IMR-90 (cell line): ENCODE data around the gene CTNNA2. TPM values are rescaled to one million over a fixed set of nuclear protein-coding genes. Genes with fewer than 3 reads are reported as not detected.

ENCODE experiments used
- ATAC-seq: fragments of 200-7000 bp; cut with Tn5 transposase; 2 replicates; pipeline ENCODE4 v1.9.1; 2020; ENCODE audit warnings: low read depth, mild to moderate bottlenecking, moderate library complexity
- BruUV-seq: library from RNA; stranded (reverse); fragments of 400-500 nt; replicated peaks from 2 replicates; lab custom pipeline; 2021; lab: Mats Ljungman, UMichigan
- CTCF ChIA-PET: fragments of 300-600 bp; formaldehyde crosslinking; extraction: SDS; loops from one replicate; lab custom pipeline; 2021; ENCODE audit warnings: antibody characterized with exemption; lab: Yijun Ruan, JAX
- POLR2A ChIA-PET: fragments of 300-600 bp; sonication (Branson Sonifier 250); formaldehyde crosslinking; loops from one replicate; lab custom pipeline; 2022; ENCODE audit warnings: antibody characterized with exemption; ENCODE audit not compliant: unreplicated experiment; lab: Charles Lee
- DNase-seq: peaks from one replicate; pipeline ENCODE4 v3.0.0; 2013
- H2AFZ ChIP-seq: replicated peaks from 2 replicates; pipeline ENCODE3; 2013; ENCODE audit warnings: low read length, mild to moderate bottlenecking; ENCODE audit not compliant: poor library complexity
- H2AK5ac ChIP-seq: 2 replicates; pipeline ENCODE4 v1.6.1; 2013; ENCODE audit warnings: low read depth, low read length, inconsistent platforms
- H2AK9ac ChIP-seq: replicated peaks from 2 replicates; pipeline ENCODE3; 2013; ENCODE audit warnings: mild to moderate bottlenecking, low read depth, low read length, moderate library complexity; ENCODE audit not compliant: poor library complexity
- H2BK120ac ChIP-seq: 2 replicates; pipeline ENCODE4 v1.6.1; 2013; ENCODE audit warnings: low read depth, low read length, inconsistent platforms
- H2BK15ac ChIP-seq: 3 replicates; pipeline ENCODE4 v1.6.1; 2013; ENCODE audit warnings: low read depth, low read length, inconsistent platforms
- H2BK20ac ChIP-seq: 2 replicates; pipeline ENCODE4 v1.6.1; 2013; ENCODE audit warnings: low read depth, mild to moderate bottlenecking, inconsistent platforms, low read length, moderate library complexity
- H2BK5ac ChIP-seq: 2 replicates; pipeline ENCODE4 v1.6.1; 2013; ENCODE audit warnings: mild to moderate bottlenecking, low read depth, low read length, inconsistent platforms; ENCODE audit not compliant: poor library complexity, severe bottlenecking
- H3K14ac ChIP-seq: replicated peaks from 2 replicates; pipeline ENCODE4 v1.6.1; 2013; ENCODE audit warnings: low read depth, low read length, inconsistent platforms
- H3K18ac ChIP-seq: 2 replicates; pipeline ENCODE4 v1.6.1; 2013; ENCODE audit warnings: low read depth, low read length, control low read depth
- H3K23ac ChIP-seq: 2 replicates; pipeline ENCODE4 v1.6.1; 2013; ENCODE audit warnings: low read depth, low read length, inconsistent platforms
- H3K27ac ChIP-seq: 2 replicates; pipeline ENCODE4 v1.5.1; 2013; ENCODE audit warnings: mild to moderate bottlenecking, control low read depth, low read length; ENCODE audit not compliant: insufficient read depth
- H3K27me3 ChIP-seq: 2 replicates; pipeline ENCODE4 v1.6.1; 2013; ENCODE audit warnings: low read length; ENCODE audit not compliant: control insufficient read depth, insufficient read depth
- H3K36me3 ChIP-seq: 2 replicates; pipeline ENCODE4 v1.6.1; 2013; ENCODE audit warnings: low read length, mixed read lengths; ENCODE audit not compliant: control insufficient read depth, insufficient read depth
- H3K4ac ChIP-seq: 2 replicates; pipeline ENCODE4 v1.6.1; 2013; ENCODE audit warnings: low read depth, low read length, inconsistent platforms
- H3K4me1 ChIP-seq: 2 replicates; pipeline ENCODE4 v1.6.1; 2013; ENCODE audit warnings: low read length, mixed read lengths; ENCODE audit not compliant: control insufficient read depth, insufficient read depth
- H3K4me2 ChIP-seq: 2 replicates; pipeline ENCODE4 v1.6.1; 2013; ENCODE audit warnings: low read depth, mild to moderate bottlenecking, control low read depth, low read length, moderate library complexity
- H3K4me3 ChIP-seq: 2 replicates; pipeline ENCODE4 v1.5.1; 2013; ENCODE audit warnings: low read depth, mild to moderate bottlenecking, control low read depth, low read length, moderate library complexity; ENCODE audit not compliant: insufficient read depth
- H3K56ac ChIP-seq: 2 replicates; pipeline ENCODE4 v1.6.1; 2013; ENCODE audit warnings: low read length, inconsistent platforms; ENCODE audit not compliant: insufficient read depth; ENCODE audit errors: extremely low read depth
- H3K79me1 ChIP-seq, 2 experiments: 2 replicates each; pipeline ENCODE4 v1.6.1; 2013; ENCODE audit warnings: low read length in 2 of 2, inconsistent platforms in 1 of 2, low read depth in 1 of 2
- H3K9ac ChIP-seq: 2 replicates; pipeline ENCODE4 v1.6.1; 2013; ENCODE audit warnings: low read depth, low read length, control low read depth
- H3K9me1 ChIP-seq: 2 replicates; pipeline ENCODE4 v1.6.1; 2013; ENCODE audit warnings: low read length, inconsistent platforms; ENCODE audit not compliant: insufficient read depth
- H3K9me3 ChIP-seq: 2 replicates; pipeline ENCODE4 v1.6.1; 2013; ENCODE audit warnings: low read length; ENCODE audit not compliant: control insufficient read depth, insufficient read depth
- H4K20me1 ChIP-seq: 2 replicates; pipeline ENCODE4 v1.6.1; 2013; ENCODE audit warnings: low read length, inconsistent platforms; ENCODE audit not compliant: insufficient read depth
- H4K5ac ChIP-seq: 2 replicates; pipeline ENCODE4 v1.6.1; 2013; ENCODE audit warnings: mild to moderate bottlenecking, low read depth, low read length, control low read depth
- H4K8ac ChIP-seq, 2 experiments: 2 replicates each; pipeline ENCODE4 v1.6.1; 2013; ENCODE audit warnings: low read depth in 2 of 2, low read length in 2 of 2, control low read depth in 1 of 2, inconsistent platforms in 1 of 2
- H4K91ac ChIP-seq: 2 replicates; pipeline ENCODE4 v1.6.1; 2013; ENCODE audit warnings: low read depth, low read length, inconsistent platforms; ENCODE audit not compliant: insufficient read depth
- BHLHE40 ChIP-seq: fragments of 150-350 bp; IDR thresholded peaks from 2 replicates; pipeline ENCODE4 v1.6.1; 2016; ENCODE audit warnings: mild to moderate bottlenecking, low read depth, low read length
- CHD1 ChIP-seq: IDR thresholded peaks from 2 replicates; pipeline ENCODE4 v1.6.1; 2012; ENCODE audit warnings: low read depth, low read length, improper control_type of control experiment
- FOS ChIP-seq: fragments of 150-350 bp; IDR thresholded peaks from 2 replicates; pipeline ENCODE4 v1.6.1; 2016; ENCODE audit warnings: low read depth, low read length
- MAFK ChIP-seq: IDR thresholded peaks from 2 replicates; pipeline ENCODE4 v1.6.1; 2012; ENCODE audit warnings: low read depth, low read length, improper control_type of control experiment
- NFE2L2 ChIP-seq: fragments of 150-350 bp; IDR thresholded peaks from 2 replicates; pipeline ENCODE4 v1.6.1; 2016; ENCODE audit warnings: low read depth, mild to moderate bottlenecking, low read length
- POLR2A ChIP-seq: IDR thresholded peaks from 2 replicates; pipeline ENCODE4 v1.6.1; 2012; ENCODE audit warnings: mild to moderate bottlenecking, low read depth, low read length
- RCOR1 ChIP-seq: IDR thresholded peaks from 2 replicates; pipeline ENCODE4 v1.6.1; 2012; ENCODE audit warnings: mild to moderate bottlenecking, low read length, improper control_type of control experiment; ENCODE audit not compliant: insufficient replicate concordance
- RFX5 ChIP-seq: IDR thresholded peaks from 2 replicates; pipeline ENCODE4 v1.8.0; 2012; ENCODE audit warnings: low read depth, mild to moderate bottlenecking, low read length, moderate library complexity
- WGBS, 2 experiments: methylation state at CpG; one replicate each; pipeline versions ENCODE4 v1.1.5 to v1.1.7; 2013; ENCODE audit warnings: missing lambda C conversion rate in 2 of 2; ENCODE audit not compliant: insufficient read length in 1 of 2; ENCODE audit errors: extremely low coverage in 2 of 2; 5-methylcytosine and 5-hydroxymethylcytosine counted together
- dilution Hi-C: fragments of 300-500 bp; cut with HindIII; formaldehyde crosslinking; loops from one replicate; pipeline ENCODE4 v1.14.3; 2018; ENCODE audit warnings: low sequenced_read_pairs; ENCODE audit not compliant: unreplicated experiment
- in situ Hi-C: fragments of 300-500 bp; cut with MboI; formaldehyde crosslinking; loops from 3 replicates; pipeline ENCODE4 v1.14.3; 2019; ENCODE audit warnings: low sequenced_read_pairs, inconsistent platforms, mixed read lengths
- intact Hi-C: fragments of 100-400 bp; cut with micrococcal nuclease; formaldehyde crosslinking; loops from 2 replicates; pipeline ENCODE4 v1.10.0; 2022
- polyA plus RNA-seq, 3 experiments: library from polyadenylated mRNA; depleted of rRNA; stranded (reverse); fragments of >200 nt; gene quantifications; 2 replicates each; pipeline ENCODE4 v1.2.3, GENCODE V29; 2012; ENCODE audit warnings: low replicate concordance in 1 of 3
- total RNA-seq: library from RNA; depleted of rRNA; stranded (reverse); fragments of >200 nt; gene quantifications from 2 replicates; pipeline ENCODE4 v1.2.3, GENCODE V29; 2012

The CTNNA2 gene
- total and polyA plus RNA-seq, 2 of the 4 experiments (the other 2 are of a cell fraction): not detected

- no peak overlapping the region for H2BK15ac ChIP-seq
- WGBS, 2 experiments: 58% methylated on average over 5 of the region's 11 CpGs; no CpG with 5 or more reads in 1 of the 2 experiments
- no peak for ATAC-seq
Measured at GRCh38 chr2:79670198-79670597, 157.3 kb downstream of the CTNNA2 start.

More at GRCh38 chr2:79670198-79670597, 157.3 kb downstream of the CTNNA2 start:
- no peak overlapping the region for H3K4ac ChIP-seq
- no peaks in the 10 kb centered on the region for H3K27me3 ChIP-seq
- dilution Hi-C loops (no loop called here), intact Hi-C loops (no loop called here), in situ Hi-C loops (loop anchor here (25.0 kb wide), 1 partner anchor 92 kb away; no protein-coding TSS in a partner anchor)
- no peak for DNase-seq
- ChIA-PET POLR2A (no interaction called here), CTCF (no interaction called here)
- no peaks in the 10 kb centered on the region for H3K4me1 ChIP-seq
- no peak overlapping the region for H4K5ac ChIP-seq
- no peaks in the 10 kb centered on the region for H4K20me1 ChIP-seq
- H2AFZ ChIP-seq: peak overlapping the region; percentile 58
- no peaks in the 10 kb centered on the region for H3K79me1 ChIP-seq
- H3K14ac ChIP-seq: no peak overlapping the region
- H3K9ac ChIP-seq: no peak overlapping the region
- no peak overlapping the region for H2AK5ac ChIP-seq
- no peak overlapping the region for H2AK9ac ChIP-seq
- H3K23ac ChIP-seq: no peak overlapping the region
- H3K36me3 ChIP-seq: no peaks in the 10 kb centered on the region
- no peaks in the 10 kb centered on the region for H3K9me1 ChIP-seq
- no peak overlapping the region for H2BK20ac ChIP-seq
- no peak overlapping the region for H3K56ac ChIP-seq
- H2BK120ac ChIP-seq: no peak overlapping the region
- BruUV-seq: no TSS peak
- H3K9me3 ChIP-seq: no peaks in the 10 kb centered on the region
- TF ChIP-seq MAFK (no peak), RFX5 (no peak), NFE2L2 (no peak), POLR2A (no peak), CHD1 (no peak), BHLHE40 (no peak), FOS (no peak), RCOR1 (no peak)
- H4K91ac ChIP-seq: no peak overlapping the region
- H3K4me2 ChIP-seq: no peak overlapping the region
- no peak overlapping the region for H3K18ac ChIP-seq
- H4K8ac ChIP-seq: no peak overlapping the region
- H3K27ac ChIP-seq: no peak overlapping the region
- no peak overlapping the region for H2BK5ac ChIP-seq
- H3K4me3 ChIP-seq: no peak overlapping the region
